ENCODE data around the gene EIF2AK2.

EIF2AK2 gene

DNA sequence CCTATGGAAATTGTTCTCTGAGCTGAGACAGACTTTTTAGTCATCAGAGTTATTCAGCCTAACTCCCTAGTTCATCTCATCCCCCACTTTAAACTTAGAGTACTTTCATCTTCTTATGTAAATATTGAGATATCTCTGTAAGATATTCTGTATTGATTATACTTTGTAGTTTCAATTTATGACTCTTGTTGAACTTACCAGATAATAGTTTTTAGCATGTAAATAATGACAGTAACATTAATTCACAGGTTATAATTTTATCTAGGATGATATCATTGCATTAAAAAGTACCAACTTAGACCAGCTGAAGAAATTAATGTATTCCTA lies 14.8 kb upstream of the EIF2AK2 start:
- DNase-seq (ENCODE audit: low read depth, low spot score) = no peak

DNA sequence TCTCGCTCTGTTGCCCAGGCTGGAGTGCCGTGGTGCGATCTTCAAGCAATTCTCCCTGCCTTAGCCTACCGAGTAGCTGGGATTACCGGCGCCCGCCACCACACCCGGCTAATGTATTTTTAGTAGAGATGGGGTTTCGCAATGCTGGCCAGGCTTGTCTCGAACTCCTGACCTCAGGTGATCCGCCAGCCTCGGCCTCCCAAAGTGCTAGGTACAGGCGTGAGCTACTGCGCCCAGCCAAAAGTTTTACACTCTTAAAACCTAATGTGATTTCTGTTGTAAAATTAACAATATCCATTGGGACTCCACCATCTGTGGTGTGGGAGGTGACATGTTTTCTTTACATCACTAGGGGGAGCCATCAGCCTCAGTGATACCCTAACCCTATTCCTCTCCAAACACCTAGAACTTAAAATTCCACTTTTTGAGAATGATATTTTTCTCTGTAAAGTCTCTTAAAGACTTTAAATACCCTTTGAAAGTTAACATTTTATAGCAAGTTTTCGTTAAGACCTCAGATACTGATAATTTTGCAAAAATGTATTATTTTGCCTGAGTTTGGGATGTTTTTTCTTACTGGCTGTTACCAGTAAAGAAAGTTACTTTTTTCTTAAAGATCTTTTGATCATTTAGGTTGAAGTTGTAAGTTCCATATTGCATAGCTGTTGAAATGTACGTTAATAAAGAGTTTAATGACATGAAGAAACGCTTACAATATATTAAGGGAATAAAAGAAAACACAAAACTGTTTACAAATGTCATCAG lies 11.6 kb upstream of the EIF2AK2 start:
- DNase-seq (ENCODE audit: low read depth, low spot score) = no peak

DNA sequence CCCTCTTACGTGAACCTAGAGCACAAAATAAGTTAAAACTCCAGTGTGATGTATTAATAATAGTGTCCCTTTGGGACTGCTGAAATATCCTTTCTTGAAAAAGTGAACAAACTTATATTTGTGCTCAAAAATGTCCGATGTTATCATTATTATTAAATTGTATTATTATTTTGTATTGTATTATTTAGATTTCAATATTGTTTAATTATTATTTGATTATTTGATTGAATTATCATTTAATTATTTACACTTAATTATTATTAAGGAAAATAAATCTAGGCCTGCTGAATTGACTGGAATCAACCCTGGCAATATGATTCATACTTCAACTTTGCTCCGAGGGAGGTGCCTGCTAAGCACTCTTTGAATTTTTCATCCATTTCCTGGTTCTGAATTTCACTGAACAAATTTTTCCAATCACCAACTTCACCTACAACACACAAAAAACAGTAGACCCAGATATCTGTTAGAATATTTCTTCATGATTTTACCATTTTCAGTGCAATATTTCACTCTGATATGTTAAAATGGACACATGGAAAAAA lies 10.9 kb upstream of the EIF2AK2 start:
- no peak for DNase-seq (ENCODE audit: low read depth, low spot score)

DNA sequence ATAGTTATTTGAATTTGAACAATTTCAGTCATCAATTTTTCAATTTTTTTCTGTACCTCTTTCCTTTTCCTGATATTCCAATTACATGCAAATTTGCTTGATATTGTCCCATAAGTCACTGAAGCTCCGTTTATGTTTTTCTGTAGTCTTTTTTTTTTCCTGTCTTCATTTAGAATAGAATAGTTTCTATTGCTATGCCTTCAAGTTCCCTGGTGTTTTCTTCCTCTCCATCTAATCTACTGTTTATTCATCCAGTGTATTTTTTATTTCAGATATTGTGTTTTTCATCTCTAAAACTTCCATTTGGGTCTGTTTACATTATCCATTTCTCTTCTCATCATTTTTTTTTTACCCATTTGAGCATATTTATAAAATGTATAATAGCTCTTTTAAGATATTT lies 8.0 kb upstream of the EIF2AK2 start:
- no peak for DNase-seq (ENCODE audit: low read depth, low spot score)

DNA sequence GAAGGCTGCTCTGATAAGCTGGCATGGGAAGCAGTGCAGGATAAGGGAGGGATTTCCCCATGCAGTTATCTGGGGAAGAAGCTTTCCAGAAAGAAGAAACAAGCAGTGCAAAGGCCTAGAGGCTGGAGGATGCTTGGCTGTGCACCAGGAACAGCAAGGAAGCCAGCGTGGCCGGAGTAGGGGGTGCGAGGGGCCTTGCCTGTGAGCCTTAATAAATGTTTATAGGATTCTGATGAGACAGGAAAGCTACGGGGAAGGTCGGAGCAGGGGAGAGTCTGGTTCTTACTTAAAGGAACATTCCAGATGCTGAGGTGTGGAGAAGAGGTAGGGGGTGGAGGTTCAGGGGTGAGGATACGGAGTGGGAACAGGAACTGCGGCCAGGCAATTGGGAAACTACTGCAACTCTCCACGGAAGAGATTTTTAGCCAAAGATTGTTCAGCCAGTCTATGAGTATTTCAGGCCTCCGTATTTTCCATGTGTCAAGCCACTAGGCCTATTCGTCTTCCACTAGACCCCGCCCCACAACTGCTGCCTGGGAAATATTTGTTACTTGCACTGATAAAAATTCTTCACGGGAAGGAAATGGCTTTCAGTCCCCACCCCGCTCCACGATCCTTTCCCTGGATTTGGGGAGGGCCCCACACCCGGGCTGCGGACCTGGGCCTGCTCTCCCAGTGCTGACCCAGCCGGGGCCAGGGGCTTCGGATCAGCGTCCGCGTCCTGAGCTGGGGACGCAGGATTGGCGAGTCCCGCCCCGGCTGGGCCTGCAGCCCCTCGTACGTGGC lies 516 bp downstream of the EIF2AK2 start:
- no peak for DNase-seq (ENCODE audit: low read depth, low spot score)

DNA sequence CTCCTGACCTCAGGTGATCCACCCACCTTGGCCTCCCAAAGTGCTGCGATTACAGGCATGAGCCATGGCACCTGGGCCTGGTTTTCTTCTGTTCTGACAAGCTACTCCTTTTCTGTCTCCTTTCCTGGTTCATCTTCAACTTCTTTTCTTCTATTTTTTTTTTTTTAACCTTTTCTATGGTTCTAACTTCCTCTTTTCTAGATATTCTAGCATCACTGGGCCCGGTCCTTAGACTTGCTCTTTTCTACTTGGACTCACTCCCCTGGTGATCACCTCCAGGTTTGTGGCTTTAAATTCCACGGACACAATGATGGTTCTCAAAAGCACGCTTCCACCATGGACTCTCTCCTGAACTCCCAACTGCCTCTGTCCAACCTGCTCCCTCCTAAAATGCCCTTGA lies 2.0 kb downstream of the EIF2AK2 start:
- DNase-seq (ENCODE audit: low read depth, low spot score) = no peak

DNA sequence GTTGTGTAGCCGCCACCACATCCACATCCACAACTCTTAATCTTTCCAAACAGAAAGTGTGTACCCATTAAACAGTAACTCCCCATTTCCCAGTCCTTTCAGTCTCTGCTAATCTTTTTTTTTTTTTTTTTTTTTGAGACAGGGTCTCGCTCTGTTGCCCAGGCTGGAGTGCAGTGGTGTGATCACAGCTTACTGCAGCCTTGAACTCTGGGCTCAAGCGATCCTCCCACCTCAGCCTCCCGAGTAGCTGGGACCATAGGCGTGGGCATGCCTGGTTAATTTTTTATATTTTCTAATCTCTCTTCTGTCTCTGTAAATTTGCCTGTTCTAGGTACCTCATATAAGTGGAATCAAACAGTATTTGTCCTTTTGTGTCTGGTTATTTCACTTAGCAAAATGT lies 3.6 kb downstream of the EIF2AK2 start:
- DNase-seq (ENCODE audit: low read depth, low spot score) = no peak

DNA sequence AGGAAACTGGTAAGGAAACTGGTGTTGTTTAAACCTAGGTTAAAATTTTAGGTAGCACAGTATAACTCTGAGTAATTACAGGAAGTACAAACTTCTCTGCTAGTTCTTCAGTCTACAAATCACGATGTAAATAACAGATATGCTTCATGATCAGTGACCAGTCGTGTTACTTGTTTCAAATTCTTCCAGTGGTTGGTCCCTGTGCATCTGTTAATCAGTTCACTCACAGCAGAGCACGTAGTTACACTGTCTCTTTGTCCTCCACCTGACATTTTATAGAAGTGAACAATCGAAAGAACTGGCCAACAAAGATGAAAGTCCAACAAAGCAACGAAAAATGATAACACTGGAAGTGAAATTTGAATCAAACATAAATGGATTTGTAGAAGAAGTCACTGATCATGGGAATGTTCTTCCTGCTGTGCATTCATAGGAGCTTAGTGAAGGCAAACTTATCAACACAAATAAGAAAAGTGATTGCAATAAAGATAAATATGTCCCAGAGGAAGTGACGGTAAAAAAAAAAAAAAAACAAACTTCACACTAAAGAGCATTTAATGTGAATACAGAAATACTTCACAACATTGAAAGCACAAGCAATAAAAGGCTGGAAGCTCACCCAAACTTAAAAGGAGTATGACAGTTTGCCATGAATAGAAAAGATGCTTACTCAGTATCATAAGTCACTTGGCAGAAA lies 7.0 kb downstream of the EIF2AK2 start:
- DNase-seq (ENCODE audit: low read depth, low spot score) = no peak

DNA sequence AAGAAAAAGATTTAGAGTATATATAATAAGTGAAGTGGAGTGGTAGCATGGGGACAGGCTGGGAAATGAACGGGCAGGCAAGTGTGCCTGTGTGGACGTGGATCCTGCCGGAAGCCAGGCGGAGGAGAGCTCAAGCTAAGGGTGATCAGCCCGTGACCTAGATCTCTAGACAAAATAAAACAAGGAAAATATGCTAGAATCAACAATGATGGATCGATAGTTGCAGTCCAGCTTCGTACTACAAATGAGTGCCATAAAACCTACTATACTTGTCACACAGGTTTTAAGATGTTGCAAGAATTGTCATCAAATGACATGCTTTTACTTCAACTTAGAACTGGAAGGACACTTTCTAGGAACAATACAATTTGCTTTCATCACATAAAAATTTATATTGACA lies 8.5 kb downstream of the EIF2AK2 start:
- no peak for DNase-seq (ENCODE audit: low read depth, low spot score)

DNA sequence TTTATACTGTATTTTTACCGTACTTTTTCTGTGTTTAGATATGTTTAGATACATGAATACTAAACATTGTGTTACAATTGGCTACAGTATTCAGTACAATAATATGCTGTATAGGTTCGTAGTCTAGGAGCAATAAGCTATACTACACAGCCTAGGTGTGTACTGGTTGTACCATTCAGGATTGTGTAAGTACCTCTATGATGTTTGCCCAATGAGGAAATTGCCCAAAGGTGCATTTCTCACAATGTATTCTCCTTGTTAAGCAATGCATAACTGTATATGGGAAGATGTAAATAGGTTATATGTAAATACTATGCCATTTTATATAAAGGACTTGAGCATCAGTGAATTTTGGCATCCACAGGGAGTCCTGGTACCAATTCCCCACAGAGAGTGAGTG lies 10.7 kb downstream of the EIF2AK2 start:
- DNase-seq (ENCODE audit: low read depth, low spot score) = no peak

DNA sequence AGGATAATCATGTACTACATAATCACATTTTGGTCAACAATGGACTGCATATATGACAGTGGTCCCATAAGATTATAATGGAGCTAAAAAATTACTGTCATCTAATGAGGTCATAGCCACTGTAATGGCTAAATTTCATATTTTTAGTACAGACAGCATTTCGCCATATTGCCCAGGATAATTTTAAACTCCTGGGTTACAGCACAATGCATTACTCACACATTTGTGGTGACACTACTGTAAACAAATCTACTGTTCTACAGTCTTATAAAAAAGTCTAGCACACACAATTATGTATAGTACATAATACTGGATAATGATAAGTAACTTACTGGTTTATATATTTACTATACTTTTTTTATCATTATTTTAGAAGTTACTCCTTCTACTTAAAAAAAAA lies 12.8 kb downstream of the EIF2AK2 start:
- DNase-seq (ENCODE audit: low read depth, low spot score) = no peak

DNA sequence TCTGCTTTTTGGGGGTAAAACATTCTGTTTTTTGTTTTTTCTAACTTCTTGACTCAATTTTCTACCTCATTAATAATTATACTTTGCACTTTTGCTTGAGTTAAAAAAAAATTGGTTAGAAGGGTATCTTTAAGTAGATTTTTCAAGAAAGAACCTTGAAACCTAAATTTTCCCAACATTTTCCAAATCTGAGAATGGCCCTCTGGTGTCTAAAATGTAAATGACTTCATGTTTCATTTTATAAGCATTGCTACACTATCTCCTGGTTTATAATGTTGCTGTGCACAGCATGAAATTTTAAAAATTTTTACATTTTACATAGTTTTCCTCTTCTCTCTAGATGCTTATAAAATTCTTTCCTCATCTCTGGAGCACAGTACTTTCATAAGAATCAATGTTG lies 14.2 kb downstream of the EIF2AK2 start:
- DNase-seq (ENCODE audit: low read depth, low spot score) = no peak

DNA sequence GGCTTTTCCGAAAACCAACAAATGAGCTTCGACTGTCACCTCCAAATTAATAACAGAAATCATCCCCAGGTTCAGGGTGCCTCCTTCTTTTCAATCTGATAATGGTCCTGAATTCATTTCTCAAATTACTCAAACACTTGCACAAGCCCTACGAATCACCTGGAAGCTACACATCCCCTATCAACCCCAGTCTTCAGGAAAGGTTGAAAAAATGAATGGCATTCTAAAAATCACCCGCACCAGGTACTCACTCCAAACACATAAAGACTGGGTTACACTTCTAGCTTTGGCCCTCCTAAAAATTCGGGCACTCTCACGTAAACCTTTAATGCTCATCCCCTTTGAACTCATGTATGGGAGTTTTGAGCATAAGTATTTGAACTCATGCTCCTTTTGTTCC lies 23.9 kb downstream of the EIF2AK2 start:
- no peak for DNase-seq (ENCODE audit: low read depth, low spot score)

DNA sequence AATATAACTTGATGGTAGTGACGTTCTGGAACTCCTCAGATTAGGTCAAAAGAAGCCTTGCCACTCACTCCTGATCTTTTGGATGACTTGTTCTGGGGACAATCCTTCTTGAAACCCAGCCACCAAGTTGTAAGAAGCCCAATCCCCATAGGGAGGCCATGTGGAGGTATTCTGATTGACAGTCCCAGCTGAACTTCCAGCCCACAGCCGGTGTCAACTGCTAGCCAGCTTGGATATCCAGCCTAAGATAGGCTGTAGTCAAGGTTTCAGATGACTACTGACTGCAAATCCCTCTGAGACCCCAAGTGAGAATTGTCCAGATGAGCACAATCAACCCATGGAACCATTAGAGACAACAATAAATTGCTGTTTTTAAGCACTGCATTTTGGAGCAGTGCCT lies 31.4 kb downstream of the EIF2AK2 start:
- no peak for DNase-seq (ENCODE audit: low read depth, low spot score)

DNA sequence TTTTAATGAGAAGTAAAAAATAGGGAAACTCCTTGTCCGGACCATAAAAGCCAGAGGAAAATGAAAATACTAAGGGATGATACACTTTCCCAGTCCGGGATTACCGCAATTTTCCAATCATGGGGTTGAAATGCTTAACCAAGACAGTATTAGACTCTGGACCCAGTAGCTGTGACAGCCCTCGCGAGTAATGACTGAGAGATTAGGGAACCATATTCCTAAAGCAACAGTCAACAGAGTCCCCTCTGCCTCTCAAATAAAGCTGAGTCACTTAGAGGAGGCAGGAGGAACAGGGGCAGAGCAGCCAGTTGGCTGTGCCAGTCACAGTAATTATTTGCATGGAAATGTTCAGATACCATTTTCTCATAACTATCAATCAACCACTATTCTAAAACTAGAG lies 37.6 kb downstream of the EIF2AK2 start:
- DNase-seq (ENCODE audit: low read depth, low spot score) = no peak

DNA sequence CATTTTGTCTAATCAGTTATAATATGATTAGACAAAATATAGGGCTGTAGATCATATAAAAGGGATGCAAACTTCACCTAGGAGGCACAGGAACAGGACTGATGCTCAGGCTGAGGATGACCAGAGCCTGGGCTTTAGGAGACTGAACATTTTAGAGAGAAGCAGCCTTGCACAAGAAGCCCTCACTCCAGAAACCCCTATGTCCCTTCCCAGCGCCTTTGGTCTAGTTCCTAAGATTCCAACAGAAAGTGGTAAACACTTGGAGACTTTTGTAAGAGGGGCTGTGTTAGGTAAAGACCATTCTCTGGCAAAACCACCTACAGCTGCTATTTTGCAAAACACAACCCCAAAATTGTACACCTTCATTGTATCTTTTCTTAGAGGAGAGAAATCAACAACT lies 39.2 kb downstream of the EIF2AK2 start:
- DNase-seq (ENCODE audit: low read depth, low spot score) = no peak

DNA sequence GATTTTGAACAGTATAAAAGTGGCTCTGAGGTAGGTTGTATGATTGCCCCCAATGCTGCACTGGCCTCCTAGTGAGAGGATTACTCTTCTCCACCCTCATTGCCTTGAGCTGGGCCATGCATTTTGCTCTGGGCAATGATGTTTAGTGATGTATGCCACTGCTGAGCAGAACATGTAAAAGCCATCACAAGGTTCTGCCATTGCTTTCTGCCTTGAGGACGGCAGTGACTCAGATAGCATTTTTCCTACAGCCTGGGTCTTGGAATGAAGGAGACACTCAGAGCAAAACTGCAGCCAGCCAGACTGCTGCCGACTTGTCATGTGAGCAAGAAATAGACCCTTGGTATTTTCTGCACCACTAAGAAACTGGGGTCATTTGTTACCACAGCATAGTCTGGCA lies 44.8 kb downstream of the EIF2AK2 start:
- DNase-seq (ENCODE audit: low read depth, low spot score) = no peak

DNA sequence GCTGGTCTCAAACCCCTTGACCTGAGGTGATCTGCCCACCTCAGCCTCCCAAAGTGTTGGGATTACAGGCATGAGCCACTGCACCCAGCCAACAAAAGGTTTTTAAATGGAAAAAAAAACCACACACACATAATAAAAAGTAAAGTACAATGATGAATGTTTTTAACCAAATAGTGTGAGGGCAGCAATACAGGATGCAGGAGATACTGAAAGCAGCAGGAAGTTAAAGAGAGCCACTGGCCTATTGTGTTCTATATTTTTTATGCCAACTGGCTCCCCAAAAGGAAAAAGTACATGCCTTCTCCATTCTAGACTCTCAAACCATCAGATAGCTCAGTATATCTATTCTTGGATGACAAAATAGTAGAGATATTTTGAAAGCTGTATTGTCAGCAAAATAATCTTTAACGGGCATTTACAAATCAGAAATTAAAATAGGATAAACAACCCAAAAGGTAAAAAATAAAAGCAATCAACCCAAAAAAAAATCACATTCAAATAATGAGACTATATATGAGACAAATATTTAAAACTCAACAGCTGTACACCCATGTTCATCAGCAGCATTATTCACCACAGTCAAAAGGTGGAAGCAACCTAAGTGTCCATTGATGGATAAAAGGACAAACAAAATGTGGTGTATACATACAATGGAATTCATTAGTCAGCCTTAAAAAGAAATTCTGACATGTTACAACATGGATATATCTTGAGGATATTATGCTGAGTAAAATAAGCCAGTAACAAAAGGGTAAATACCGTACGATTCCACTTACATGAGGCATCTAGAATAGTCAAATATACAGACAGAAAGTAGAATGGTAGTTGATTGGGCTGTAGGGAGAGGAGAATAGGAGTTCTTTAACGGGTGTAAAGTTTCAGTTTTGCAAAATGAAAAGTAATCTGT lies 46.2 kb downstream of the EIF2AK2 start:
- DNase-seq (ENCODE audit: low read depth, low spot score) = no peak

DNA sequence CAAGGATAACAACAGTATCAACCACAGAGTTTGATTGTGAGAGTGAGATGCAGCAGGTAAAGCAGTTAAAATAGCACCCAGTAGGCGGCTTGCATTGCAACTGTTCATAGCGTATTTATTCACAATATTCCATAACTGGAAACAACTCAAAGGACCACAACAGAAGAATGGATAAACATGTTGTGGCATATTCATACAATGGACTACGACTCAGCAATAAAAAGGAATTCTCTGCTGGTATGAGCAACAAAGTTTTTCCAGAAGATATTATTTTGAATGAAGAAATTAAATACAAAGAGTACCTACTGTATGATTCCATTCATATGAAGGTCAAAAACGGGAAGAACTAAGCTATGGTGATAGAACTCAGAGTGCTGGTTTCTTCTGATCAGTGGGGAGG lies 47.3 kb downstream of the EIF2AK2 start:
- no peak for DNase-seq (ENCODE audit: low read depth, low spot score)

DNA sequence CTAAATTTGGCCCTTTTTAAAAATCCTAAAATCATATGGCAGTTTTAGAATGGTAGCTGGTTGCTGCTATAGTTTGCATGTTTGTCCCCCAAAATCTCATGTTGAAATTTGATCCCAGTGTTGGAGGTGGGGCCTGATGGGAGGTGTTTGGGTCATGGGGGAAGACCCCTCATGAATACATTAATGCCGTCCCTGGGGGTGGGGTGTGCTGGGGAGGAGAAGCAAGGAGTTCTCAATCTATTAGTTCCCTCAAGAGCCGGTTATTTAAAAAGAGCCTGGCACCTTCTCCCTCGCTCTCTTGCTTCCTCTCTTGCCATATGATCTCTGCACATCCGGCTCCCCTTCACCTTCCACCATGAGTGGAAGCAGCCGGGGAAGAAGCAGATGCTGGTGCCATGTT lies 51.6 kb downstream of the EIF2AK2 start:
- DNase-seq (ENCODE audit: low read depth, low spot score) = no peak

DNA sequence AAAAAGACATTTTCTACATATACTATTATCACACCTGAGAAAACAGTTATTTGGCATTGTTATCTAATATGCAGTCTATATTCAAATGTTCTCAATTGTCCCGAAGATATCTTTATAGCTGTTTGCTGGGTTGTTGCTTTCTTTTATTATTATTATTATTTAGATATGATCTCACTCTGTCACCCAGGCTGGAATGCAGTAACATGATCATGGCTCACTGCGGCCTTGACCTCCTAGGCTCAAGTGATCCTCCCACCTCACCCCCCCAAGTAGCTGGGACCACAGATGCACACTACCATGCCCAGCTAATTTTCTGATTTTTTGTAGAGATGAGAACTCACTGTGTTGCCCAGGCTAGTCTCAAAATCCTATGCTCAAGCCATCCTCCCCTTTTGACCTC lies 52.6 kb downstream of the EIF2AK2 start:
- no peak for DNase-seq (ENCODE audit: low read depth, low spot score)

DNA sequence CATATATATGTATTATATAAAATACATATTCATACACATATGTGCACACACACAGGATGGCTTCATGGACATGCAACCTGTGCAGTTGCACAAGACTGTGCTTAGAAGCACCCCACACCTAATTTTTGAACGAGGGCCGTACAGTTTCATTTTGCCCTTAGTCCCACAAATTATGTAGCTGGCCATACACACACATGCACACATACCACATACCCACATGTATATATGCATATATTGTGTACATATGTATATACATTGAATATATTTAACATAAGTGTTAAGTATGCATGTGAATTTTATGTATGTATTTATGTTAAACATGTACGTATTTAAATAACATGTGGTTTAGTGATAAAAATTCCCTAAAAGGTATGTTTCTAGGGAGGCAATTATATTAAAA lies 54.2 kb downstream of the EIF2AK2 start:
- no peak for DNase-seq (ENCODE audit: low read depth, low spot score)
